GM18520 (cell line): Measurements from ENCODE around the gene MYCBPAP.
"Not testable (repeated sequence)": the region's sequence is repeated elsewhere in the genome, so short reads cannot be mapped to it uniquely, and the experiment has no call there.

Experiments used
- ATAC-seq: cut with Tn5 transposase; IDR thresholded peaks from one replicate; pipeline ENCODE4 v1.9.1; 2021; ENCODE audit not compliant: unreplicated experiment

Gene MYCBPAP

GRCh38 chr17:50471009-50471905 is 37.0 kb upstream of the MYCBPAP start:
- ATAC-seq: no peak

GRCh38 chr17:50472286-50472685 is 36.0 kb upstream of the MYCBPAP start:
- no peak for ATAC-seq

DNA sequence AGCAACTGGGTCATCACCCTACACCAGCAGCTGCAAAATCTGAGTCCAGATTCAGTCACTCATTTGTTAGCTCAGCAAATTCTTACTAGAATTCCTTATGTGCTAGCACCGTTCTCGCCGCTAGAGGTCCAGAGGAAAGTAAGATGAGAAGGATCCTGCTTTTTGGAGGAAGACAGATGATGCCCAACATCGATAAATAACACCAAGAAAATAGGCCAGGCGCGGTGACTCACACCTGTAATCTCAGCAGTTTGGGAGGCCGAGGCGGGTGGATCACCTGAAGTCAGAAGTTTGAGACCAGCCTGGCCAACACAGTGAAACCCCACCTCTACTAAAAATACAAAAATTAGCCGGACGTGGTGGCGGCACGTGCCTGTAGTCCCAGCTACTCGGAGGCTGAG is 35.5 kb upstream of the MYCBPAP start:
- not testable (repeated sequence) for ATAC-seq

DNA sequence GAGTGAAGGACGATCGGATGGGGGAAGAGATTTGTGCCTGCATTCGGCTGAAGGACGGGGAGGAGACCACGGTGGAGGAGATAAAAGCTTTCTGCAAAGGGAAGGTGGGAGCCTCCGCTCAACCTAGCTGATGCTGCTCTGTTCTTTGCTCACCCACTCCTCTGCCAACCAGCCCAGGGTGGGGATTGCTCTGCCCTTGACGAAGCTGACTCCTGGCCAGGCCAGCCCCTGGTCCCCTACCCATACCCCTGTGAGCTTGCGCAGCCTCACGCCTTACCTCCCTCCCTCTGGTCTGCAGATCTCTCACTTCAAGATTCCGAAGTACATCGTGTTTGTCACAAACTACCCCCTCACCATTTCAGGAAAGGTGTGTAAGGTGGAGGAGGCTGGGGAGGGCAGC is 34.3 kb upstream of the MYCBPAP start:
- no peak for ATAC-seq

DNA sequence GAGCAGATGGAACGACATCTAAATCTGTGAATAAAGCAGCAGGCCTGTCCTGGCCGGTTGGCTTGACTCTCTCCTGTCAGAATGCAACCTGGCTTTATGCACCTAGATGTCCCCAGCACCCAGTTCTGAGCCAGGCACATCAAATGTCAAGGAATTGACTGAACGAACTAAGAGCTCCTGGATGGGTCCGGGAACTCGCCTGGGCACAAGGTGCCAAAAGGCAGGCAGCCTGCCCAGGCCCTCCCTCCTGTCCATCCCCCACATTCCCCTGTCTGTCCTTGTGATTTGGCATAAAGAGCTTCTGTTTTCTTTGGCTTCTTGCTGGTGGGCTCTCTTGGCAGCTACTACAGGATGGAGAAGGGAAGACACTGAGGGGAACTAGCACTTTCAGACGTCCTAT is 33.7 kb upstream of the MYCBPAP start:
- ATAC-seq: no peak

DNA sequence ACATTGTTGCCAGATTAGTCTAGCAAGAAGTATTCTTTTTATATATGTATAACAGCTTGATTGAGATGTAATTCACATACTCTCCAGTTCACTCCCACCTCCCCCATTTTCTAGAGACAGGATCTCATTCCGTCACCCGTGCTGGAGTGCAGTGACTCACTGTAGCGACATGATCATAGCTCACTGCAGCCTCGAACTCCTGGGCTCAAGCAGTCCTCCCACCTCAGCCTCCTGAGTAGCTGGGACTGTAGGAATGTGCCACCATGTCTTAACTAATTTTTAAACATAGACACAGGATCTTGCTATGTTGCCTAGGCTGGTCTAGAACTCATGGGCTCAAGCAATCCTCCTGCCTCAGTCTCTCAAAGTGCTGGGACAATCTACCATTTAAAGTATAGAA is 32.9 kb upstream of the MYCBPAP start:
- no peak for ATAC-seq

DNA sequence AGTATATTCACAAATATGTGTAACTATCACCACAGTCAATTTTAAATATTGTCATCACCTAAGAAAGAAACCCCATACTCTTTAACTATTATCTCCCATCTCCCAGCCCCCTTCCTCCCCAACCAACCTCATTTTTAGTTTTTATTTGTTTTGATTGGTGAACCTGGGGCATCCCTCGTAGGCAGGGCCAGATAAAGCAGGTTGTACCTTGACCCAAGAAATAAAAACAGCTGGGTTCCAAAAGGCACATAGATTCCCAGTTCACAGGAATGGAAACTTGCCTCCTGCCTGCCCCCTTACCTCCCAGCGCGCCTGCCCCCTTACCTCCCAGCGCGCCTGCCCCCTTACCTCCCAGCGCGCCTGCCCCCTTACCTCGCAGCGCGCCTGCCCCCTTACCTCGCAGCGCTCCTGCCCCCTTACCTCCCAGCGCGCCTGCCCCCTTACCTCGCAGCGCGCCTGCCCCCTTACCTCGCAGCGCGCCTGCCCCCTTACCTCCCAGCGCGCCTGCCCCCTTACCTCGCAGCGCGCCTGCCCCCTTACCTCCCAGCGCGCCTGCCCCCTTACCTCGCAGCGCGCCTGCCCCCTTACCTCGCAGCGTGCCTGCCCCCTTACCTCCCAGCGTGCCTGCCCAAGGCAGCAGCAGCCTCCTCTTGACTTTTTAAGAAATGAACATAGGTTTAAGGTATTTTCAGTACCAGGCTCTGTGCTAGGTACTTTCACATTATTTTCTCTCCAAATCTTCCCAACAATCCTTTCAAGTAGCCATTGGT is 32.3 kb upstream of the MYCBPAP start:
- not testable (repeated sequence) for ATAC-seq

GRCh38 chr17:50476545-50477315 is 31.5 kb upstream of the MYCBPAP start:
- no peak for ATAC-seq

DNA sequence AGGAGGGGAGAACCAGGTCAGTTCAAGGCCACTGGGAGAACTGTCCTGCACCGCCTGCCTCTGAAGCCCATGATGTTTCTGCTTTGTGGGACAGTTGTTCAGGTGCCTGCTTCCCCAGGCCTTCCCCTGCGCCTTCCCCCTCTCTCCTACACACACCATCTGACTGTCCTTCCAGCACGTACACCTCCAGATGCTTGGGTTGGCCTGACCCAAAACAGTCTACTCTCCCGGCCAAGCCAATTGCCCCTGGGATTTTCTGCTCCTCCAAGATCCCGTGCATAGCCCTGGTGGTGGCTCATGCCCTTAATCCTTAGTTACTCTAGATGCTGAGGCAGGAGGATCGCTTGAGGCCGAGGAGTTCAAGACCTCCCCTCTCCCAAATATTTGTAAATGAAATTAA is 30.3 kb upstream of the MYCBPAP start:
- ATAC-seq: no peak

DNA sequence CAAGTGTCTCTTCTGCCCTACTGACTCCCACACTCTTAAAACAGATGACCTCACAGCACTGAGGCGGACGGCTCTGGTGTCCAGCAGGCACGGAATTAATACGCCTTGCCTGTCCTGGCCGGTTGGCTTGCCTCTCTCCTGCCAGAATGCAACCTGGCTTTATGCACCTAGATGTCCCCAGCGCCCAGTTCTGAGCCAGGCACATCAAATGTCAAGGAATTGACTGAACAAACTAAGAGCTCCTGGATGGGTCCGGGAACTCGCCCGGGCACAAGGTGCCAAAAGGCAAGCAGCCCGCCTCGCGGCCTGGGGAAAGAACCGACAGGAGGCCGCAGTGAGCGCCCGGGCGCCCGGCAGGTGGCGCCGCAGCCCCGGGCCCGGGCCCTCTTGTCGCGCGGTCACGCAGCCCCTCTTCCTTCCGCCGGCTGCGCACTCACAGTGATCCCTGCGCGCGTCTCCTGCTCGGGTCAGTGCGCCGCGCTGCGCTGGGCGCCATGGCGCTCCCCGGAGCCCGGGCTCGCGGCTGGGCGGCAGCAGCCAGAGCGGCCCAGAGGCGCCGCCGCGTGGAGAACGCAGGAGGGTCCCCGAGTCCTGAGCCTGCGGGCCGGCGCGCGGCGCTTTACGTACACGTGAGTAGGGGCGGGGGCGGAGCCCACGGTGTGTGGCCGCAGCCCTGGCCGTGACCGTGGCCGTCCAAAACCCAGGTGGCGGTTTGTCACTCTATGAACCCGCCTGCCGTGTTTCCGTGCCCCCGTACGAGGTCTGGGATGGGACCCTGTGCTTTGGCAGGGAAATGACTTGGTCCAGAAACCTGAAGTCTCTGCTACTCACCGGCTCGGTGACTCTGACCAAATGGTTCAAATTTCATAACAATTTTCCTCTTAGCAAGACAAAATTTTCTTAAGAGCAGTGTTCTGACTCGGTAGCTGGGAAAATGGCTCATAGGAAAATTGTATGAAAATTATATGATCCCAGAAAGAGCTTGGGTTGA is 29.6 kb upstream of the MYCBPAP start, which contains the start of gene RSAD1:
TSS of gene RSAD1 (plus strand) at position 470 of the 991 bp plus-strand sequence. CDS start at position 495, 25 bp downstream.
- peak; percentile 82 for ATAC-seq

DNA sequence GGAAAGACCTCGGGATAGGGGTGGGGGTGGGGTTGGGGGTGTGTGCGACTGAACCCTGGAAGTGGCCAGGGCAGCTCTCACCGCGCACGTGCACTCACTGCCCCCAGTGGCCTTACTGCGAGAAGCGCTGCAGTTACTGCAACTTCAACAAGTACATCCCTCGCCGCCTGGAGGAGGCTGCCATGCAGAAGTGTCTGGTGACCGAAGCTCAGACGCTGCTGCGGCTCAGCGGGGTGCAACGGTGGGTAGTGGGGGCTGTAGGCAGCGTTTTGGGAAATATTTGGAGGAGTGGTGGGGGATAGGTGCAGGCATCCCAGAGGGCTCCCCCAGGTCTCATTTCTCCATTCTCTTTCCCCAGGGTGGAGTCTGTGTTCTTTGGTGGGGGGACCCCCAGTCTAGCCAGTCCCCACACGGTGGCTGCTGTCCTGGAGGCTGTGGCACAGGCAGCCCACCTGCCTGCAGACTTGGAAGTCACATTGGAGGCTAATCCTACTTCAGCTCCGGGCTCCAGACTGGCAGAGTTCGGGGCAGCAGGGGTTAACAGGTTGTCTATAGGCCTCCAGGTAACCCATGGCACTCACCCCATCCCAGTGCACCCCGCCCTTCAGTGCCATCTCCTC is 28.6 kb upstream of the MYCBPAP start:
- ATAC-seq: no peak

- no peak for ATAC-seq
Observed at GRCh38 chr17:50480142-50480764, 28.0 kb upstream of the MYCBPAP start.

GRCh38 chr17:50480854-50481490 is 27.3 kb upstream of the MYCBPAP start:
- no peak for ATAC-seq

DNA sequence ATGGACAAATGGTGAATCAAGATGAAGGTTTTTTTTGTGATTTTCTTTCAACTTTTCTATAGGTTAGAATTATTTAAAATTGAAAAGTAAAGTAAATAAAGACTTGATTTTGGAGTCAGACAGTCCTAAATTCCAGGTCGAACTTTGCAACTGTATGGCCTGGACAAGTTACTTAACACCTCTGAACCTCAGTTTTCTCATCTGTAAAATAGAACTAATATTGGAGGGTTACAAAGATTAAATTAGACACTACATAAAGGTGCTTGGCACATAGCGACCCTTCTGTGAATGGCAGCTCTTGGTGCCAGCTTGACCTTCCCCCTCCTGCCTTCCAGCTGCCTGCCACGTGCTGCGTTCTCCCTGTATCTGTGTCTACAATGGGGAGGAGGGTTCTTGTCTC is 26.6 kb upstream of the MYCBPAP start:
- no peak for ATAC-seq

- no peak for ATAC-seq
Observed at GRCh38 chr17:50482110-50482509, 26.1 kb upstream of the MYCBPAP start.

DNA sequence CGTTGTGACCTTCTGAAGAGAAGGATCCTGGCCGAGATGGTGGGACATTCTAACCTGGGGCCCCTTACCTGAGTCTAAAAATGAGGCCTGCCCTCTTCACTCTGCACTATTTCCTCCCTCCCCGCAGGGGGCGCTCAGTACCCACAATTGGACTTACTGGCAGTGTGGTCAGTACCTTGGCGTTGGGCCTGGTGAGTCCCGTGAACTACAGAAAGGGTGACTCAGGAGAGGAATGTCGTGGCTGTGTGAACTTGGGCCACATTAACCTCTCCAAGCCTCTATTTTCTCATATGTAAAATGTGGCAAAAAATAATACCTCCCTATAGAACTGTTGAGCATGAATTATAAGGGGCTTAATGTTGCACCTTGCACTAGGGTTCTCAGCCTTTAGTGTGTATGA is 25.7 kb upstream of the MYCBPAP start:
- peak; percentile 30 for ATAC-seq

DNA sequence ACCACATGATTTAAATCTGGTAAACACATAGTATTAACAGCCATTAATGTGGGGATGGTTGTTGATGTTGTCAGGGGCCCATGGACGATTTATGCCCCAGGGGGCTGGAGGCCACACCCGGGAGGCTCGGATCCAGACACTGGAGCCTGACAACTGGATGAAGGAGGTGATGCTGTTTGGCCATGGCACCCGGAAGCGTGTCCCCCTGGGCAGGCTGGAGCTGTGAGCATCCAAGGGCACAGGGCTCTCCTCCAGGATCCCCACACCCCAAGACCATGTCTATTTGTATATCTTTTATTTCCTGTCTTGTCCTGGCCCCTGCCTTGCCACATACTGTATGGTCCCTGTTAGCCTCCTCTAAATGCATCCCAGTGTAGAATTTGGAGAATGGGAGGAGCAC is 25.0 kb upstream of the MYCBPAP start:
- no peak for ATAC-seq

DNA sequence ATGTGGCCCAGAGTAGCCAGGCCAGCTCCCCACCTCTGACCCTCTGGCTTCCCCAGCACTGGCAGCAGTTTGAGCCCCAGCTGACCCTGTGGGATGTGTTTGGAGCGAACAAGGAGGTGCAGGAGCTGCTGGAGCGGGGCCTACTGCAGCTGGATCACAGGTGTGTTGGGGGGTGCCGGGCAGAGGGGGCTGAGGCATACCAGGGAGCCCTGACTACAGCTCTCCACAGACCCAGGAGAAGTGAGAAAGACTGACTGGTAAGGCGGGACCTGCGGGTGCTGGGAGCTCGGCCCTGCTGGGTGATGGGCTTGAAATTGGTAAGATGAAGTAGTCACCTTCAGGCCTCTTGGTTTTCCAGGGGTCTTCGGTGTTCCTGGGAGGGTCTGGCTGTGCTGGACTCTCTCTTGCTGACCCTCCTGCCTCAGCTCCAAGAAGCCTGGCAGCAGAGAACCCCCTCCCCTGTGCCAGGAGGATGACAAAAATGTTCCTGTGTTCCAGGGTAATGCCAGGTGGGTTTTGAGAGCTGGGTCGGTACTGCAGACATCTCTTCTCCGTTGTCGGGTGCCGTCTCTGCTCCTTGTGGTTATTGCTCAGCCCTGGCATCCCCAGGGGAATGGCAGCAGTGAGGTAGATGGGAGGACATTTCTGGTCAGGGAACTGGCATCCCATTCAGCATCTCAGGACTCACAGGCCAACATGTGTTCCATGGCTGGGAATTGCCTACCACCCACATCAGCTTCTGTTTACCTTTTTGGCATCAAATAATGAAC is 23.7 kb upstream of the MYCBPAP start:
- no peak for ATAC-seq
